GM23248 (cell line): ENCODE results near the gene FAM131A. TPM values are rescaled to one million over a fixed set of nuclear protein-coding genes. Genes with fewer than 3 reads are reported as not detected.
A peak's percentile ranks its signal among the peaks of the same experiment; 100 is the strongest.

Experiments
- DNase-seq: peaks from one replicate; pipeline ENCODE4 v3.0.0-alpha.2; 2015
- H2AFZ ChIP-seq: fragments of 200-600 bp; sonication (generic); 2 replicates; pipeline ENCODE4 v1.6.1; 2016; ENCODE audit warnings: antibody characterized with exemption
- H3F3A ChIP-seq: fragments of 200-600 bp; sonication (generic); 2 replicates; pipeline ENCODE4 v1.6.1; 2016; ENCODE audit warnings: mild to moderate bottlenecking, antibody characterized with exemption, mixed run types; ENCODE audit not compliant: insufficient read depth
- H3K27ac ChIP-seq: fragments of 200-600 bp; sonication (generic); 2 replicates; pipeline ENCODE4 v1.5.1; 2016; ENCODE audit warnings: mild to moderate bottlenecking
- H3K27me3 ChIP-seq: fragments of 200-600 bp; sonication (generic); replicated peaks from 2 replicates; pipeline ENCODE4 v1.6.1; 2016; ENCODE audit warnings: mild to moderate bottlenecking; ENCODE audit not compliant: insufficient read depth
- H3K36me3 ChIP-seq: fragments of 200-600 bp; sonication (generic); 2 replicates; pipeline ENCODE4 v1.6.1; 2016; ENCODE audit warnings: low read depth, mild to moderate bottlenecking
- H3K4me1 ChIP-seq: fragments of 200-600 bp; sonication (generic); 2 replicates; pipeline ENCODE4 v1.6.1; 2016; ENCODE audit warnings: mild to moderate bottlenecking; ENCODE audit not compliant: insufficient read depth
- H3K4me2 ChIP-seq: fragments of 200-600 bp; sonication (generic); one replicate; pipeline ENCODE4 v1.6.1; 2016; ENCODE audit warnings: mild to moderate bottlenecking; ENCODE audit not compliant: unreplicated experiment
- H3K4me3 ChIP-seq: fragments of 200-600 bp; sonication (generic); 2 replicates; pipeline ENCODE4 v1.5.1; 2016; ENCODE audit warnings: mild to moderate bottlenecking
- H3K79me2 ChIP-seq: fragments of 200-600 bp; sonication (generic); 2 replicates; pipeline ENCODE4 v1.6.1; 2016; ENCODE audit warnings: mild to moderate bottlenecking; ENCODE audit not compliant: insufficient read depth
- H3K9ac ChIP-seq: fragments of 200-600 bp; sonication (generic); 2 replicates; pipeline ENCODE4 v1.6.1; 2016; ENCODE audit warnings: mild to moderate bottlenecking
- H3K9me2 ChIP-seq: fragments of 200-600 bp; sonication (generic); 2 replicates; pipeline ENCODE4 v1.6.1; 2016; ENCODE audit warnings: mixed run types, mild to moderate bottlenecking, moderate library complexity; ENCODE audit not compliant: insufficient read depth
- H3K9me3 ChIP-seq: fragments of 200-600 bp; sonication (generic); one replicate; pipeline ENCODE4 v1.6.1; 2017; ENCODE audit warnings: low read depth
- H4K20me1 ChIP-seq: fragments of 200-600 bp; sonication (generic); 2 replicates; pipeline ENCODE4 v1.6.0; 2016; ENCODE audit not compliant: insufficient read depth
- EZH2 ChIP-seq: fragments of 200-600 bp; sonication (generic); IDR thresholded peaks from 2 replicates; pipeline ENCODE4 v1.6.1; 2018; ENCODE audit warnings: antibody characterized with exemption, mild to moderate bottlenecking; ENCODE audit not compliant: insufficient read depth, poor library complexity, severe bottlenecking
- EZH2phosphoT487 ChIP-seq: fragments of 200-600 bp; sonication (generic); IDR thresholded peaks from 2 replicates; pipeline ENCODE4 v1.6.1; 2018; ENCODE audit warnings: antibody characterized with exemption, moderate library complexity, mild to moderate bottlenecking, low read depth; ENCODE audit not compliant: insufficient read depth
- WGBS, 2 experiments: methylation state at CpG; one replicate each; pipeline ENCODE4 v1.1.6; 2015 to 2017; ENCODE audit warnings: low lambda C conversion rate in 2 of 2, low coverage in 1 of 2; ENCODE audit errors: missing lambda C conversion rate in 2 of 2; 5-methylcytosine and 5-hydroxymethylcytosine counted together
- in situ Hi-C: fragments of 300-500 bp; cut with MboI; formaldehyde crosslinking; loops from 2 replicates; pipeline ENCODE4 v1.15.0; 2020
- polyA plus RNA-seq: library from polyadenylated mRNA; unstranded; fragments of >200 nt; fragmentation: Nextera tagmentation; extraction: Ambion mirVana; gene quantifications from 2 replicates; pipeline ENCODE4 v1.2.1, GENCODE V29; 2016
- total RNA-seq: library from RNA; depleted of rRNA; stranded (reverse); fragments of >200 nt; shearing (Covaris generic); gene quantifications from 2 replicates; pipeline ENCODE4 v1.2.3, GENCODE V29; 2014

The FAM131A gene
- total and polyA plus RNA-seq, 2 experiments from 2014 or later: 7.0 to 24.5 TPM

GRCh38 chr3:184371570-184372018 lies 34.2 kb downstream of the FAM131A start:
- no peak overlapping the region for H3K4me2 ChIP-seq
- H3K9me2 ChIP-seq: no peaks in the 10 kb centered on the region
- H3K79me2 ChIP-seq: no peaks in the 10 kb centered on the region

GRCh38 chr3:184372296-184372821 lies 35.0 kb downstream of the FAM131A start:
- no peaks in the 10 kb centered on the region for H3K9me3 ChIP-seq
- H3K4me2 ChIP-seq: no peak overlapping the region
- DNase-seq: no peak
- in situ Hi-C loops: loop anchor here (10.0 to 25.0 kb wide), 2 partner anchors 152 to 415 kb away; no protein-coding TSS in a partner anchor
- H3K79me2 ChIP-seq: no peaks in the 10 kb centered on the region
- H3K27ac ChIP-seq: no peak overlapping the region
- 0 out of 2 replicates have a peak, but pooled peaks cover 3% of the 10 kb centered on the region for H3K36me3 ChIP-seq
- TF ChIP-seq EZH2 (no peak), EZH2phosphoT487 (no peak)
- WGBS, 2 experiments: 78 to 79% methylated on average over 8 of the region's 8 CpGs
- H3K9ac ChIP-seq: no peak overlapping the region
- no peaks in the 10 kb centered on the region for H4K20me1 ChIP-seq
- peaks cover 30% of the 10 kb centered on the region for H3F3A ChIP-seq
- no peak overlapping the region for H3K4me3 ChIP-seq
- peaks cover 4% of the 10 kb centered on the region; the same call in 1 of the 2 replicates for H3K27me3 ChIP-seq
- H3K4me1 ChIP-seq: peaks cover 28% of the 10 kb centered on the region
- H2AFZ ChIP-seq: no peak overlapping the region
- no peaks in the 10 kb centered on the region for H3K9me2 ChIP-seq

More at GRCh38 chr3:184371570-184372018, 34.2 kb downstream of the FAM131A start:
- Histone ChIP-seq H3K4me1 (peaks cover 28% of the 10 kb centered on the region), H3K9me3 (no peaks in the 10 kb centered on the region), H4K20me1 (no peaks in the 10 kb centered on the region), H3K27me3 (peaks cover under 1% of the 10 kb centered on the region; the same call in 1 of the 2 replicates), H3K4me3 (no peak overlapping the region), H3K36me3 (peaks cover 11% of the 10 kb centered on the region), H3K27ac (no peak overlapping the region), H3F3A (peaks cover 38% of the 10 kb centered on the region), H3K9ac (no peak overlapping the region), H2AFZ (no peak overlapping the region)
- DNase-seq: peak; percentile 95
- 47 to 48% methylated on average over 5 of the region's 5 CpGs for WGBS, 2 experiments
- in situ Hi-C loops: loop anchor here (10.0 to 25.0 kb wide), 2 partner anchors 153 to 416 kb away; no protein-coding TSS in a partner anchor
- TF ChIP-seq EZH2phosphoT487 (no peak), EZH2 (no peak)

DNA sequence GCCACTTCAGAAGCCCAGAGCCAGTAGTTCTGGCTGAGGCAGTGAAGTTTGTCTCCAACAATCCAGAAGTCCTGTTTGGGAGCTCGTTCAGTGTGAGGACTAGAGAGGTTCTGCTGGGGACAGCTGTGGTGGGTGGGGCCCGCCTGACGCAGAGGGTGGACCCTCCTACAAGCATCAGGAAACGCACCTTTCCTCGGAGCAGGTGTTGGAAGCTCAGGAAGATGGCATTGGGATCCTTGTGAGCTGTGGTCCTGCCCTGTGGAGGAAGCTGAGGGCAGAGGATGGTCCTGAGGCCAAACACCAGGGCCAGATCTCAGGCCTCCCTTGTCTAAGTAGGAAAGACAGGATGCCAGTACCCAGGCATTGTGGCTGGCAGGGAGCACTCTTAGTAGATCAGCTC lies 35.5 kb downstream of the FAM131A start:
- TF ChIP-seq EZH2 (no peak), EZH2phosphoT487 (no peak)
- H4K20me1 ChIP-seq: no peaks in the 10 kb centered on the region
- H3K4me2 ChIP-seq: no peak overlapping the region
- H3K4me3 ChIP-seq: no peak overlapping the region
- H3K9me3 ChIP-seq: no peaks in the 10 kb centered on the region
- 0 out of 2 replicates have a peak, but pooled peaks cover 3% of the 10 kb centered on the region for H3K36me3 ChIP-seq
- H3K27me3 ChIP-seq: peaks cover 4% of the 10 kb centered on the region; the same call in 1 of the 2 replicates
- DNase-seq: no peak
- no peaks in the 10 kb centered on the region for H3K9me2 ChIP-seq
- WGBS, 2 experiments: 44 to 56% methylated on average over 5 of the region's 5 CpGs
- peaks cover 28% of the 10 kb centered on the region for H3K4me1 ChIP-seq
- H3K27ac ChIP-seq: no peak overlapping the region
- H2AFZ ChIP-seq: no peak overlapping the region
- no peak overlapping the region for H3K9ac ChIP-seq
- peaks cover 25% of the 10 kb centered on the region for H3F3A ChIP-seq
- no peaks in the 10 kb centered on the region for H3K79me2 ChIP-seq
- in situ Hi-C loops: loop anchor here (10.0 to 25.0 kb wide), 2 partner anchors 152 to 414 kb away; no protein-coding TSS in a partner anchor

DNA sequence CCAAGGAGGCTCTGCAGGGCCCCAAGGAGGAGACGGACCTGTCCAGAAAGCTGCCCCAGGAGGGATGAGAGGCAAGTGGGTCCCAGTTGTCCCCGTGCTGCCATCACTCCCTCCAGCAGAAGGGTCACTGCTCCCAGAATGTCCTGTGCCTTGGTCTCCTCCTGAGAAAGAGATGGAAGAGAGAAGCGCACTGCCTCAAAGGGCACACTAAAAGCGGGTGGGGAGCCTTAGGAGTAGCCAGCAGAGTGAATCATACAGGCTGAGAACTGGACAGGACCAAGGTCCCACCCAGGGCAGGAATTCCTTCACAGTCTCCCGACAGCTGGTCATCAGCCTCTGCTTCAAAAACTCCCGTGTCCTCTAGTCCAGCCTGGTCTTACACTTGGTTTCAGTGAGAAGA lies 36.0 kb downstream of the FAM131A start:
- Histone ChIP-seq H3K9me3 (no peaks in the 10 kb centered on the region), H3K79me2 (no peaks in the 10 kb centered on the region), H3K4me2 (no peak overlapping the region), H3K9me2 (no peaks in the 10 kb centered on the region), H2AFZ (no peak overlapping the region), H3K4me3 (no peak overlapping the region), H3K36me3 (0 out of 2 replicates have a peak, but pooled peaks cover 3% of the 10 kb centered on the region), H3K27ac (no peak overlapping the region), H3K27me3 (peaks cover 4% of the 10 kb centered on the region; the same call in 1 of the 2 replicates), H4K20me1 (no peaks in the 10 kb centered on the region), H3K9ac (no peak overlapping the region), H3K4me1 (peaks cover 23% of the 10 kb centered on the region), H3F3A (peaks cover 20% of the 10 kb centered on the region)
- 27 to 29% methylated on average over 6 of the region's 6 CpGs for WGBS, 2 experiments
- TF ChIP-seq EZH2: no peak
- TF ChIP-seq EZH2phosphoT487: no peak
- in situ Hi-C loops: loop anchor here (10.0 to 25.0 kb wide), 2 partner anchors 151 to 414 kb away; no protein-coding TSS in a partner anchor
- peak; percentile 86 for DNase-seq
